Loucy (cell line): Measurements from ENCODE around the gene HS3ST5.

Experiments
- H2AFZ ChIP-seq: fragments of 200-600 bp; sonication (generic); 2 replicates; pipeline ENCODE4 v1.6.0; 2016; ENCODE audit warnings: antibody characterized with exemption, mild to moderate bottlenecking, low read length, moderate library complexity
- H3F3A ChIP-seq: fragments of 200-600 bp; 2 replicates; pipeline ENCODE4 v1.6.0; 2016; ENCODE audit warnings: antibody characterized with exemption, low read depth, mild to moderate bottlenecking
- H3K27me3 ChIP-seq: fragments of 200-600 bp; sonication (generic); 2 replicates; pipeline ENCODE4 v1.6.1; 2014; ENCODE audit warnings: low read length, mild to moderate bottlenecking; ENCODE audit not compliant: insufficient read depth, poor library complexity, severe bottlenecking
- H3K36me3 ChIP-seq: fragments of 200-600 bp; sonication (generic); 2 replicates; pipeline ENCODE4 v1.6.1; 2016; ENCODE audit warnings: low read length; ENCODE audit not compliant: insufficient read depth
- H3K4me1 ChIP-seq: fragments of 200-600 bp; sonication (generic); 2 replicates; pipeline ENCODE4 v1.5.1; 2014; ENCODE audit warnings: low read length, mild to moderate bottlenecking; ENCODE audit not compliant: insufficient read depth, poor library complexity, severe bottlenecking
- H3K4me2 ChIP-seq: fragments of 200-600 bp; sonication (generic); 2 replicates; pipeline ENCODE4 v1.6.0; 2014; ENCODE audit warnings: antibody characterized with exemption, low read length, low read depth, mild to moderate bottlenecking; ENCODE audit not compliant: poor library complexity, severe bottlenecking
- H3K4me3 ChIP-seq: fragments of 200-600 bp; sonication (generic); 2 replicates; pipeline ENCODE4 v1.5.1; 2014; ENCODE audit warnings: low read length, mild to moderate bottlenecking, mixed read lengths; ENCODE audit not compliant: poor library complexity, severe bottlenecking
- H3K79me2 ChIP-seq: fragments of 200-600 bp; sonication (generic); 2 replicates; pipeline ENCODE4 v1.6.1; 2014; ENCODE audit warnings: low read length; ENCODE audit not compliant: insufficient read depth
- H3K9ac ChIP-seq: fragments of 200-600 bp; sonication (generic); 2 replicates; pipeline ENCODE4 v1.6.0; 2014; ENCODE audit warnings: mild to moderate bottlenecking, low read depth, low read length, moderate library complexity; ENCODE audit not compliant: poor library complexity, severe bottlenecking
- H3K9me2 ChIP-seq: fragments of 200-600 bp; sonication (generic); replicated peaks from 2 replicates; pipeline ENCODE4 v1.6.1; 2016; ENCODE audit warnings: low read depth, low read length, mixed read lengths
- H3K9me3 ChIP-seq: fragments of 200-600 bp; sonication (generic); 2 replicates; pipeline ENCODE4 v1.6.1; 2014; ENCODE audit warnings: mild to moderate bottlenecking, antibody characterized with exemption, low read length, low read depth; ENCODE audit not compliant: insufficient read depth
- H4K20me1 ChIP-seq: fragments of 200-600 bp; sonication (generic); 2 replicates; pipeline ENCODE4 v1.6.0; 2014; ENCODE audit warnings: antibody characterized with exemption, low read length, mild to moderate bottlenecking; ENCODE audit not compliant: insufficient read depth, poor library complexity, severe bottlenecking
- EZH2phosphoT487 ChIP-seq: fragments of 200-600 bp; IDR thresholded peaks from 2 replicates; pipeline ENCODE4 v1.6.1; 2018; ENCODE audit warnings: antibody characterized with exemption, mild to moderate bottlenecking, moderate library complexity, borderline replicate concordance
- TF ChIP-seq, protein P1 (sequence below): fragments of 200-600 bp; sonication (generic); conservative IDR thresholded peaks from 2 replicates; pipeline ENCODE4 v1.5.1; 2014; ENCODE audit warnings: mild to moderate bottlenecking, antibody characterized with exemption, low read length

The HS3ST5 gene

GRCh38 chr6:114068116-114068515 lies 274.7 kb downstream of the HS3ST5 start:
- Histone ChIP-seq H3K9me3 (no peaks in the 10 kb centered on the region; the same call in 1 of the 2 replicates), H3K27me3 (no peaks in the 10 kb centered on the region), H3K9ac (no peak overlapping the region), H3K9me2 (no peaks in the 10 kb centered on the region), H3K4me2 (no peak overlapping the region), H3K4me1 (no peaks in the 10 kb centered on the region), H3K36me3 (no peaks in the 10 kb centered on the region), H3K4me3 (no peak overlapping the region), H2AFZ (no peak overlapping the region), H3K79me2 (no peaks in the 10 kb centered on the region), H3F3A (no peaks in the 10 kb centered on the region), H4K20me1 (no peaks in the 10 kb centered on the region)
- no peak for TF ChIP-seq EZH2phosphoT487

- no peaks in the 10 kb centered on the region for H3K27me3 ChIP-seq
- no peaks in the 10 kb centered on the region for H3F3A ChIP-seq
- H3K36me3 ChIP-seq, result no peaks in the 10 kb centered on the region
- H3K9me2 ChIP-seq, result no peaks in the 10 kb centered on the region
- TF ChIP-seq, protein P1, sequence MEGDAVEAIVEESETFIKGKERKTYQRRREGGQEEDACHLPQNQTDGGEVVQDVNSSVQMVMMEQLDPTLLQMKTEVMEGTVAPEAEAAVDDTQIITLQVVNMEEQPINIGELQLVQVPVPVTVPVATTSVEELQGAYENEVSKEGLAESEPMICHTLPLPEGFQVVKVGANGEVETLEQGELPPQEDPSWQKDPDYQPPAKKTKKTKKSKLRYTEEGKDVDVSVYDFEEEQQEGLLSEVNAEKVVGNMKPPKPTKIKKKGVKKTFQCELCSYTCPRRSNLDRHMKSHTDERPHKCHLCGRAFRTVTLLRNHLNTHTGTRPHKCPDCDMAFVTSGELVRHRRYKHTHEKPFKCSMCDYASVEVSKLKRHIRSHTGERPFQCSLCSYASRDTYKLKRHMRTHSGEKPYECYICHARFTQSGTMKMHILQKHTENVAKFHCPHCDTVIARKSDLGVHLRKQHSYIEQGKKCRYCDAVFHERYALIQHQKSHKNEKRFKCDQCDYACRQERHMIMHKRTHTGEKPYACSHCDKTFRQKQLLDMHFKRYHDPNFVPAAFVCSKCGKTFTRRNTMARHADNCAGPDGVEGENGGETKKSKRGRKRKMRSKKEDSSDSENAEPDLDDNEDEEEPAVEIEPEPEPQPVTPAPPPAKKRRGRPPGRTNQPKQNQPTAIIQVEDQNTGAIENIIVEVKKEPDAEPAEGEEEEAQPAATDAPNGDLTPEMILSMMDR, result no peak
- no peak for TF ChIP-seq EZH2phosphoT487
- H4K20me1 ChIP-seq, result no peaks in the 10 kb centered on the region
- H3K4me1 ChIP-seq, result no peaks in the 10 kb centered on the region
- no peak overlapping the region for H3K9ac ChIP-seq
- H3K79me2 ChIP-seq, result no peaks in the 10 kb centered on the region
- H3K9me3 ChIP-seq, result no peaks in the 10 kb centered on the region
- H3K4me3 ChIP-seq, result no peak overlapping the region
- H3K4me2 ChIP-seq, result no peak overlapping the region
- no peak overlapping the region for H2AFZ ChIP-seq
These were observed 278.0 kb downstream of the HS3ST5 start for GRCh38 chr6:114064862-114065261.

DNA sequence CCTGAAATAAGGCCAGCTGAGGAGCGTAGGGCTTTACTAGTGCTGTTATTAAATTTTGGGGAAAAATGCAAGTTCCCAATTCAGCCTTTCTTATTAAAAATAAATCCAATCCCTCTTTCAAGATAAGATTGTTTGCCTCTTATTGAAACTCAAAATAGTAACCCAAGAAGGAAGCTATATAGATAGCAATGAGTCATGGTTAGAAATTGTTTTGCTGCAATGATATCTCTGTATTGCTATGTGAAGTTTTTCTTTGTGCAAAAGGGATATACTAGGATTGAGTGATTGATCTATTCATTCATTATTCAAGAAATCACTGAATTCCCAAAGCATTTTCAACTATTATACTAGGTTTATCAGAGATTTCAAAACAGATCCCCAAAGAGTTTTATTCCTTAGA lies 278.9 kb downstream of the HS3ST5 start:
- TF ChIP-seq, protein P1, result no peak
- no peak for TF ChIP-seq EZH2phosphoT487
- Histone ChIP-seq H3K27me3 (no peaks in the 10 kb centered on the region), H3K4me3 (no peak overlapping the region), H3K79me2 (no peaks in the 10 kb centered on the region), H3K9me3 (no peaks in the 10 kb centered on the region), H4K20me1 (no peaks in the 10 kb centered on the region), H3K36me3 (no peaks in the 10 kb centered on the region), H3K4me2 (no peak overlapping the region), H3K4me1 (no peaks in the 10 kb centered on the region), H3F3A (no peaks in the 10 kb centered on the region), H3K9me2 (no peaks in the 10 kb centered on the region), H3K9ac (no peak overlapping the region), H2AFZ (no peak overlapping the region)

- TF ChIP-seq, protein P1, result no peak
- no peak for TF ChIP-seq EZH2phosphoT487
- Histone ChIP-seq H3K9ac (no peak overlapping the region), H3K4me1 (no peaks in the 10 kb centered on the region), H3K4me2 (no peak overlapping the region), H3K79me2 (no peaks in the 10 kb centered on the region), H4K20me1 (no peaks in the 10 kb centered on the region), H3K9me2 (no peaks in the 10 kb centered on the region), H3K4me3 (no peak overlapping the region), H2AFZ (no peak overlapping the region), H3K36me3 (no peaks in the 10 kb centered on the region), H3K27me3 (no peaks in the 10 kb centered on the region), H3F3A (no peaks in the 10 kb centered on the region), H3K9me3 (no peaks in the 10 kb centered on the region)
These were observed 280.6 kb downstream of the HS3ST5 start for GRCh38 chr6:114062199-114062598.
